Smooth muscle cell (in vitro differentiated cells): Measurements from ENCODE around the gene ACAP2. TPM values are rescaled to one million over a fixed set of nuclear protein-coding genes. Genes with fewer than 3 reads are reported as not detected.

Experiments used
- DNase-seq: peaks from one replicate; lab custom pipeline; 2025; ENCODE audit not compliant: unreplicated experiment; lab: John Stamatoyannopoulos, UW
- H2AFZ ChIP-seq: fragments of 200-600 bp; sonication (generic); 2 replicates; pipeline ENCODE4 v1.6.0; 2016; ENCODE audit warnings: antibody characterized with exemption, low read depth, mild to moderate bottlenecking
- H3F3A ChIP-seq: fragments of 200-600 bp; sonication (generic); 2 replicates; pipeline ENCODE4 v1.6.0; 2017; ENCODE audit warnings: antibody characterized with exemption, low read depth
- H3K27ac ChIP-seq: fragments of 200-600 bp; sonication (generic); 2 replicates; pipeline ENCODE4 v1.5.1; 2016; ENCODE audit warnings: low read depth, mild to moderate bottlenecking
- H3K27me3 ChIP-seq: fragments of 200-600 bp; sonication (generic); 2 replicates; pipeline ENCODE4 v1.6.1; 2016; ENCODE audit warnings: low read depth, mild to moderate bottlenecking
- H3K36me3 ChIP-seq: fragments of 200-600 bp; sonication (generic); 2 replicates; pipeline ENCODE4 v1.5.1; 2016; ENCODE audit warnings: low read depth
- H3K4me1 ChIP-seq: fragments of 200-600 bp; sonication (generic); 2 replicates; pipeline ENCODE4 v1.5.1; 2016; ENCODE audit warnings: low read depth
- H3K4me2 ChIP-seq: fragments of 200-600 bp; sonication (generic); 2 replicates; pipeline ENCODE4 v1.6.0; 2016; ENCODE audit warnings: mild to moderate bottlenecking
- H3K4me3 ChIP-seq: fragments of 200-600 bp; sonication (generic); 2 replicates; pipeline ENCODE4 v1.5.1; 2016; ENCODE audit warnings: mild to moderate bottlenecking
- H3K79me2 ChIP-seq: fragments of 200-600 bp; sonication (generic); 2 replicates; pipeline ENCODE4 v1.6.0; 2016; ENCODE audit warnings: low read depth, mild to moderate bottlenecking
- H3K9ac ChIP-seq: fragments of 200-600 bp; sonication (generic); 2 replicates; pipeline ENCODE4 v1.6.0; 2016; ENCODE audit warnings: low read depth
- H3K9me3 ChIP-seq: fragments of 200-600 bp; sonication (generic); replicated peaks from 2 replicates; pipeline ENCODE4 v1.5.1; 2016; ENCODE audit warnings: low read depth
- H4K20me1 ChIP-seq: fragments of 200-600 bp; sonication (generic); 2 replicates; pipeline ENCODE4 v1.6.0; 2016; ENCODE audit warnings: low read depth
- CTCF ChIP-seq: fragments of 200-600 bp; sonication (generic); IDR thresholded peaks from 2 replicates; pipeline ENCODE4 v1.5.1; 2017; ENCODE audit warnings: borderline replicate concordance, mild to moderate bottlenecking, antibody characterized with exemption; ENCODE audit not compliant: insufficient read depth, poor library complexity, severe bottlenecking
- WGBS: methylation state at CpG from one replicate; pipeline ENCODE4 v1.1.7; 2016; ENCODE audit warnings: low lambda C conversion rate; 5-methylcytosine and 5-hydroxymethylcytosine counted together
- polyA plus RNA-seq: library from polyadenylated mRNA; unstranded; fragments of >200 nt; fragmentation: Nextera tagmentation; extraction: Ambion mirVana; gene quantifications from 2 replicates; pipeline ENCODE4 v1.2.1, GENCODE V29; 2016
- total RNA-seq: library from RNA; depleted of rRNA; stranded (reverse); fragments of >200 nt; gene quantifications from 2 replicates; pipeline ENCODE4 v1.2.3, GENCODE V29; 2014

ACAP2 gene
- total and polyA plus RNA-seq, 2 experiments from 2014 or later = 19.8 to 41.8 TPM

- Histone ChIP-seq H3K36me3 (no peaks in the 10 kb centered on the region), H3F3A (peaks cover 6% of the 10 kb centered on the region), H3K4me2 (no peak overlapping the region), H3K27me3 (no peaks in the 10 kb centered on the region), H3K4me1 (peaks cover 17% of the 10 kb centered on the region), H3K79me2 (peaks cover 5% of the 10 kb centered on the region), H3K4me3 (no peak overlapping the region), H3K9ac (no peak overlapping the region), H4K20me1 (no peaks in the 10 kb centered on the region), H2AFZ (no peak overlapping the region), H3K9me3 (no peaks in the 10 kb centered on the region), H3K27ac (no peak overlapping the region)
- DNase-seq = no peak
- 96% methylated on average over 21 of the region's 21 CpGs for WGBS
- TF ChIP-seq CTCF = no peak
Observed at GRCh38 chr3:195249057-195249770, 193.6 kb downstream of the ACAP2 start.

GRCh38 chr3:195248281-195248680 is 194.5 kb downstream of the ACAP2 start:
- TF ChIP-seq CTCF = no peak
- Histone ChIP-seq H4K20me1 (no peaks in the 10 kb centered on the region), H3K4me2 (no peak overlapping the region), H3K36me3 (no peaks in the 10 kb centered on the region), H3K9me3 (no peaks in the 10 kb centered on the region), H3F3A (peaks cover 6% of the 10 kb centered on the region), H3K4me3 (no peak overlapping the region), H2AFZ (no peak overlapping the region), H3K27me3 (no peaks in the 10 kb centered on the region), H3K79me2 (no peaks in the 10 kb centered on the region), H3K4me1 (peaks cover 12% of the 10 kb centered on the region), H3K9ac (no peak overlapping the region), H3K27ac (no peak overlapping the region)
- 95% methylated on average over 8 of the region's 8 CpGs for WGBS
- no peak for DNase-seq

- H3K4me3 ChIP-seq = no peak overlapping the region
- H3K27ac ChIP-seq = no peak overlapping the region
- H3K9me3 ChIP-seq = no peaks in the 10 kb centered on the region
- no peaks in the 10 kb centered on the region for H3K27me3 ChIP-seq
- no peaks in the 10 kb centered on the region for H4K20me1 ChIP-seq
- no peak overlapping the region for H2AFZ ChIP-seq
- no peaks in the 10 kb centered on the region for H3K36me3 ChIP-seq
- H3F3A ChIP-seq = peaks cover 6% of the 10 kb centered on the region
- H3K4me1 ChIP-seq = peaks cover 8% of the 10 kb centered on the region
- no peak overlapping the region for H3K9ac ChIP-seq
- no peaks in the 10 kb centered on the region for H3K79me2 ChIP-seq
- 91% methylated on average over 8 of the region's 8 CpGs for WGBS
- no peak for DNase-seq
- no peak for TF ChIP-seq CTCF
- H3K4me2 ChIP-seq = no peak overlapping the region
Observed at GRCh38 chr3:195247863-195248189, 195.0 kb downstream of the ACAP2 start.
